GM19099 (cell line): ENCODE data around the gene LRP1-AS.

Experiments used
- POLR2A ChIP-seq: IDR thresholded peaks from 3 replicates; pipeline ENCODE4 v1.6.1; 2011; ENCODE audit warnings: low read depth; ENCODE audit not compliant: insufficient read length; ENCODE audit errors: extremely low read depth

The LRP1-AS gene

DNA sequence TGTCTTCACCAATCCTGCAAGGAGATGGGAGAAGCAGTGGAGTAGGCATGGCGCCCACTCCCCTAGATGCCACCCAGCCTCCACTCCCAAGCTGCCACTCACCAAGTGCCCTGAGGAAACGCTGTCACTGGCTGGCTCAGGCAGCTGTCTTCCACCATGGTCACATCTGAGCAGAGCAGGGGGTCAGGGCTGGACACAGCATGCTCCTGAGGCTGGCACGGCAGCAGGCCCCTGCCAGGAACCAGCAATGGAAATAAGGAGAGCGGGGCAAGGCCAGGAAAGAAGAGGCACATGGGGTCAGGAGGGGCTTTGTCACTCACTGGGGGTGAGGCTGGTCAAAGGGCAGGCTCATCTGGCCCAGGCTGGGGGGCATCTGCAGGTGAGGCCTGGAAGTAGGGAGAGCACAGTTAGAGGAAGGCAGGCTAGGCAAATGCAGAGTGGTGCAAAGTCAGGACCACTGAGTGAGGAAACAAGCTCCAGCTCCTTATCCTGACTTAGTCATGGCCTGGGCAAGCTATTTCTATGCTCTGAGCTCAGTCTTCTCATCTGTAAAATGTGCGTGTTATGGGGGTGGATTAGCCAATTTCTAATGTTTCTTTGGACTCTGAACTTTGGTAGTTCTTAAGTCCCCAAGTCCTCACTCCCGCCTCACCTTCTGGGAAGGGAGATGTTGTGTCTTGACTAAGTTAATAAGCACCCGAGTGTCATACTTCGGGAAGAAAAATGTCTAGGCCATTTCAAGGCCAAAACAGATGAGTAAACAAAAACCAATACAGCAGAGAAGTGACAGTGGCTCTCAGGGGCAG is 50.5 kb downstream of the LRP1-AS start:
- TF ChIP-seq POLR2A: no peak

DNA sequence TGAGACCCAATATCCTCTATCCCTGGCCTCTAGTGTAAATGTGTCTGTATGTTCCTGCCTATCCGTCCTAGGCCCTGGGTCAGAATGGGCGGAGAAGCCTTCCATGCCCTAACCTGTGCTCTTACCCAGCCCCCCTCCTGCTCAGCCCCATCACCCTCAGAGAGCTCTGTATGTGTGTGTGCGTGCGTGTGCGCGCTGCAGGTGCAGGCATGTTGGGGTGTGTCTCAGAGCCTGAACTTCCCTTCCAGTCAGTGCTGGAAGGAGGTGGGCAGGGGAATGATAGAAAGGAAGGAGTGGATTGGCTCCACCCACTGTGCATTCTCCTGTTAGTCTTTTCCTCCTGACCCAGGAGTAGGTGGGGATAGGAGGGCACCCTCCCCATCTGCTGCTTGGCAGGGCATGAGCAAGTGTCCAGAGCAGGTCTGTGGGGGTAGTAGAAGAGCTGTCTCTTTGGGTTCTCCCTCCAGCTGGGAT is 51.3 kb downstream of the LRP1-AS start:
- no peak for TF ChIP-seq POLR2A

DNA sequence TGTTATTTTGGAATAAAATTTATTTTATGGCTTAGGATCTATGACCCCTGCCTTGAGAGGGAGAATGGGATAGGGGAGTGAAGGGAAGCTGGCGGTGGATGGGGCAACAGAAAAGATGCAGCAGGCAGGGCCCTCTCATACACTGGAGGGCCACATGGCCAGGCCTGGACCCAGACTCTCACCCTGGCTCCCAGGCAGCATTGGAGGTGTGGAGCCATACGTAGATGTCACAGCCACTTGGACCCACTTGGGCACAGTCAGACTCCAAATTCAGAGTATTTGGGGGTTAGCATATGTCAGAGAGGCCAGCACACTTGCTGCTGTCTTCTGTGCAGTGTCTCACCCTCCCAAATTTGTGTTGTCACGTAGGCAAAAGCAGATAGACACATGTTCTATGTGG is 52.0 kb downstream of the LRP1-AS start:
- no peak for TF ChIP-seq POLR2A
